Endometrial microvascular endothelial cells (primary cell): ENCODE measurements around the gene NACC1. TPM values are rescaled to one million over a fixed set of nuclear protein-coding genes. Genes with fewer than 3 reads are reported as not detected.

Source experiments
- in situ Hi-C: cut with HindIII; loops from 2 replicates; pipeline ENCODE4 v1.10.0; 2017; ENCODE audit warnings: low sequenced_read_pairs, low pct_unique_long_range_greater_than_20kb; ENCODE audit errors: inconsistent ontology term
- total RNA-seq: library from RNA; depleted of rRNA; stranded (reverse); fragments of >200 nt; gene quantifications from one replicate; pipeline ENCODE4 v1.2.3, GENCODE V29; 2015; ENCODE audit errors: inconsistent ontology term

The NACC1 gene
- total RNA-seq, 1 donor from 2014 or later = 99.0 TPM

DNA sequence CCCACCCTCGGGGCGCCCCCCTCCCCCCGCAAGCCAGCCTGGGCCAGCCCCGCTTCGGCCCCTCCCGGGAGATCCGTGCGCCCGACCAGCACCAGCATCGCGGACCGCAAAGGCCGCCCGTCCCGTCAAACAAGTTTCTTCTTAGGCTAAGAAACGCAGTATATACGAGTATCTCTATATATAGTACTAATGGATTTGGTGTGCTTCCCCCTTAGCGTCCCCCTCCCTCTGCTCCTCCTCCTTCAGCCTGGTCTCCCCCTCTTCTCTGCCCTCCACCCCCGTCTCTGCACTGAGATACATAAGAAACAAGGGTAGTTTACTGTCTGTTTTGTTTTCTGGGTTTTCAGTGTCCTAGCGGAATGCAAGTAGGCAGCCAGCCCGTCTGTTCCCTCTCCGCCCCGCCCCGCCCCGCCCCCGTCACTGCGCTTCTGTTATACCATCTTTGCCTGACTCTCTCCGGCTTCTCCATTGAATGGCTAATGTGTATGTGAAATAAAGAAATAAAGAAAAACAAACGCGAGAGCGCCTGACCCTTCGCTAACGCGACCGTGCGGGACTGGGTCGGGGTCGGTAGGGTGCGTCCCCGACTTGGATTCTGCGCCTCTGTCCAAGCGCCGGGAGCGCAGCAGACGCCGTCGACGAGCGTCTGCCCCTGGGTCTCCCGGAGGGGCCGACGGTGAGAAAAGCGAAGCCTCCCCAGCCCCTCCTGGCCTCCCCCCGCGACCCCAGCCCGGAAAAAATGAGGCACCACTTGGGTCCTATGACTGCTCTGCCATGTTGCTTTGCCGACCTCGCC is 19.6 kb upstream of the NACC1 start:
- in situ Hi-C loops = no loop called here

GRCh38 chr19:13099073-13099999 is 18.7 kb upstream of the NACC1 start:
- in situ Hi-C loops = no loop called here

- in situ Hi-C loops = no loop called here
Observed at GRCh38 chr19:13100031-13100588, 18.0 kb upstream of the NACC1 start.

DNA sequence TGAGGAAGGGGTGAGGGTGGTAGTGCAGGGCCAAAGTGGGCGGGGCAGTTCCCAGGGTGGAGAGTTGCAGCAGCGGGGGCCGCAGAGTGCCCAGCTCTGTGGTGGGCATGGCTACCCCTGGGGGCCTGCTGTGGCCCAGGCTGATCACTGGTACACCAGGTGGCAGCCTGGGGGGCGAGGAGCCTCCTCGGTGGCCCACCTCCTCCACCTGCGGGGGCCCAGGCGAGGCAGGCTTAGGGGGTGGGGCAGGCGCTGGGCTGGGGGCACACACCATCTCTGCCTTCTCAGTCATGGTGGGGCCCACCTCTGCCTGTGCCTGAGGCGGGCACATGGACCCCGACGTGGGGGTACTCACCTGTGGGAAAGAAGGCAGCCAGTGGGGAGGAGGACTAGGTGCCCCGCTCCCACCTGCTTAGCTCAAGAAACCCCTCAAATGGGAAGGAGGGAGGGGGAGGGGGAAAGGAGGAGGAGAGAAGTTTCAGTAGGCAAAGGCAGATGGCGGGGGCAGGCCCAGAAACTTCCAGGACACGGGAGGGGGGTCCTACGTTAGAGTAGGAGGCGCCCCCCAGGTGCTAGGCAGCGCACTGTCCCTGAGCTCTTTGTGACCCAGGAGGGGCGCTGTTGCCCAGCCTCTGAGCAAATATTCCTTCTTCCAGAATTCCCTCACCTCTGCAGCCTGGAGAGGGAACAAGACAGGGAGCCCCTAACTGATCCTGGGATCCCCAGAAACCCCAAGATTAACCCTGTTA is 17.0 kb upstream of the NACC1 start:
- in situ Hi-C loops = no loop called here

DNA sequence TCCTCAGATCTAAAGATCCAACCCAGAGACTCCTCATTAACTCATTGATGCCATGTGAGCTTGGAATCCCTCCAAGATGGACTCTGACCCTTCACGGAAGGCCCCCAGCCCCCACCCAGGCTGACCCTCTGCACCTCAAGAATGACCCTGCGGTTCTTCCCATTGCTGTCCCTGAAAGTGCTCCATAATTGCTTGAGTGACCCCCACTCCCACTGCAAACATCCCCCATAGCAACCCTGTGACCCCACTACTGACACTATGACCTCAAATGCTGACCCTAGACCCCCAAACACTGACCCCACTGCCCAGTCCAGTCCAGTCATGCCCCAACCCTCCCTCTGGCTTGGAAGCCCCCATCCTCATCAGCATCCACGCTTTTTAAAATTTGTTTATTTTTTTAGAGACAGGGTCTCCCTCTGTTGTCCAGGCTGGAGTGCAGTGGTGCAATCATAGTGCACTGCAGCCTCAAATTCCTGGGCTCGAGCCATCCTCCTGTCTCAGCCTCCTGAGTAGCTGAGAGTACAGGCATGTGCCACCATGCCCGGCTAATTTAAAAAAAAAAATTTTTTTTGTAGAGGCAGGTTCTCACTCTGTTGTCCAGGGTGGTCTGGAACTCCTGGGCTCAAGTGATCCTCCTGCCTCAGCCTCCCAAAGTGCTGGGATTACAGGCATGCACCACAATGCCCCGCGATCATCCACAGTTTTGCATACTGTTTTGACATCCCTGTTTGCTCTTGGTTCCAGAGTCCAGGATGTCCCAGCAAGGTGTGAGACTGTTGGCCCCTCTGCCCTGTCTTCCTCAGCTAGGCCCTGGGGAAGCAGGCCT is 16.3 kb upstream of the NACC1 start:
- in situ Hi-C loops = no loop called here

- in situ Hi-C loops = no loop called here
Observed at GRCh38 chr19:13102416-13102665, 15.7 kb upstream of the NACC1 start.

- in situ Hi-C loops = no loop called here
Observed at GRCh38 chr19:13102666-13103580, 15.1 kb upstream of the NACC1 start, which contains the start of gene LYL1. LYL1 (minus strand) TSS chr19:13102858; CDS start chr19:13101171, 1,687 bp downstream.

DNA sequence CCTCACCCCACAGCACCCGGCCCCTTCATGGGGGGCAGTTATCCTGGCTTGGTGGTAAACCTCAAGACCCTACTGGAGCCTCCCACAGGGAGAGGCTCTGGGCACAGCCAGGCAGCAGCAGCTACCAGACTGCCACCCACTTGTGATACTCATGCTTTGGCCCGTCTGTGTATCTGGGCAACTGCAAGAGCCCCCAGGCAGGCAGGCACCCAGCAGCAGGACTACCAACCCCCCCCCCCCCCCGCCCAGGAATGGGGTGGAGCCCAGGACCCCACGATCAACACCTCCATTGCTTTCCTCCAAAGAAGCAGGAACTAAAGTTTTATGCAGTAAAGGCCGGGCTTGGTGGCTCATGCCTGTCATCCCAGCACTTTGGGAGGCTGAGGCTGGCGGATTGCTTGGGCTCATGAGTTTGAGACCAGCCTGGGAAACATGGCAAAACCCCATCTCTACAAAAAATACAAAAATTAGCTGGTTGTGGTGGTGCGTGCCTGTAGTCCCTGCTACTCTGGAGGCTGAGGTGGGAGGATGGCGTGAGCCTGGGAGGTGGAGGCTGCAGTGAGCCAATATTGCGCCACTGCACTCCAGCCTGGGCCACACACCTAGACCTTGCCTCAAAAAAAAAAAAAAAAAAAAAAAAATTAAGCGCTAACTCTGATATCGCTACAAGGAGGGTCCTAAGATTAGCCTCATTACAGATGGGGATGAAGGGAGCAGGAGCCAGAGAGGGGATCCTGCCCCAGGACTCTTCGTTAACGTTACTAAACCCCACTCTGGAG is 14.3 kb upstream of the NACC1 start:
- in situ Hi-C loops = no loop called here

DNA sequence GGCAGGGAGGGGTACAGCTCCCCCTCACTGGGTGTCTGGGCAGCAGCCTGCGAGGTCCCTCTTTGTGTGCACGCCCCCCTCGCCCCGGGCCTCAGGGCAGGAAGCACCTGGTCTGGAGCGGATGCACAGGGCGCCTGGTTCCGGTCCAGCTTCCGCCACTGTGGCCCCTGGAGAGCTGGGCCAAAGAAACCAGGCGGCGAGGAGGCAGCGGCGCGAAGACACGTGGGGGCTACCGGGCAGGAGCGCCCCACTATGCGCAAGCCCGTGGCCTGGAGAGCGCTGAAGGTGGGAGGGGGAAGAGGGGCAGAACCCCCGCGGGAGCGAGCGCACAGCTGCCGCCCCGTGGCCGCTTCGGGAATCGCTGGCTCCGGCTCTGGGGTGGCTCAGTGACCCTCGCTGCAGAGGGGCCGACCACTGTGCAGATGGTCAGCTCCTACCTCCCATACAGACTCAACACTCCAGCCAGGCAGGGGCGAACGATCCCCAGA is 13.7 kb upstream of the NACC1 start:
- in situ Hi-C loops = no loop called here

GRCh38 chr19:13104848-13105711 is 13.0 kb upstream of the NACC1 start:
- in situ Hi-C loops = no loop called here

DNA sequence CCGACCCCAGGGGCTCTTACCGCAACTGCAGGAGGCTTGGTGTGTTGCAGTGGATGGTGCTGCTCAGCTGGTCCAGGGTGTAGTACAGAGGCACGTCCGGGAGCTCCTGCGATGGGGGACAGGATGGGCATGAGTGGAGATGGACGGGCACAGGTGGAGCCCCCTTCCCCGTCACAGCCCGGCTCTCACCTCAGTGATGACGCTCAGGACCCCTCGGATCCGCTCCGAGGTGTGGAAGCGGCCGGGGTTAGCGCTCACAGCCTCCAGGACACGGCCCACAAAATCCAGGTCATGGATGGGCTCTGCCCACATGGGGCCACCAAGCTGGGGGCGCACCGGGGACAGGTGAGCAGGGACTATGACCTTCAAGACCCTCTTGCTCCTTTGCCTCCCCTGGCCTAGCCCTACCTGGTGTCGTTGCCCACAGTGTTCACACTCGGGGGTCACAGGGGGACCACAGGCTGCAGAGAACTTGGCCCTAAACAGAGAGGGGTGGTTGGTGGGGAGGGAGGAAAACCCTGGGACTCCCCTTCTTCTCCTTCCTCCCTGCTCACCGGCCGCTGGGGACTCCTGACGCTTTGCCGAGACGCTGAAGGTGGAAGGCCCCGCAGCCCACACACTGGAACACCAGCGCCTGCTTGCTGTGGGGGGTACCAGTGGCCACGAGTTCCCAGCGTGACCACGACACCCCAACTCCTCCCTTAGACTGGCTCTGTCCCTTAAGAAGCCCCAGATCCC is 8.5 kb upstream of the NACC1 start:
- in situ Hi-C loops = no loop called here

- in situ Hi-C loops = no loop called here
Observed at GRCh38 chr19:13110099-13110610, 7.9 kb upstream of the NACC1 start.

DNA sequence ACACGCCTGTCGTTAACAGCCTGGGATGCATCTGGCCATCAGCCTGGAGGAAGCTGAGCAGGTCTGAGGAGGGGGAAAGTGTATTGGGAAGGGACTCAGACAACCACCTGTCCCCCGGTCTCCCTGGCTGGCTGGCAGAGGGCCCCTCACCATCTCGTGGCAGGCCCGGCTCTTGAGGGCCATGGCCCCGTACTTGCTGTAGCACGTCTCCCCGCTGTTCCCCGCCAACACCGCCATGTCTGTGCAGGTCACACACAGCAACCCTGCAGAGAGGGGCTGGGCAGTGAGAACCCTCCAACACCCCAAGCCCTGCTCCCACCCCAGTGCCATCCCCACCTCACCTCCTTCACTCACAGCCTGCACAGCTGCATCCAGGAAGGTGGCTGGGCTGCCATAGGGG is 5.5 kb upstream of the NACC1 start:
- in situ Hi-C loops = no loop called here

- in situ Hi-C loops = no loop called here
Observed at GRCh38 chr19:13115936-13116281, 2.2 kb upstream of the NACC1 start.
